Brain microvascular endothelial cell (primary cell): ENCODE data around the gene FARSB.
A peak's percentile ranks its signal among the peaks of the same experiment; 100 is the strongest.
"Not testable (repeated sequence)": the region's sequence is repeated elsewhere in the genome, so short reads cannot be mapped to it uniquely, and the experiment has no call there.

Source experiments
- DNase-seq: peaks from one replicate; pipeline ENCODE4 v3.0.0-alpha.2; 2020
- H3K27ac ChIP-seq: fragments of 250-450 bp; sonication (Bioruptor Pico); 2 replicates; pipeline ENCODE4 v1.5.1; 2020; ENCODE audit warnings: mild to moderate bottlenecking, moderate library complexity
- H3K27me3 ChIP-seq: fragments of 250-450 bp; sonication (Bioruptor Pico); replicated peaks from 2 replicates; pipeline ENCODE4 v1.5.1; 2020; ENCODE audit warnings: mild to moderate bottlenecking
- H3K36me3 ChIP-seq: fragments of 250-450 bp; sonication (Bioruptor Pico); replicated peaks from 2 replicates; pipeline ENCODE4 v1.5.1; 2020; ENCODE audit warnings: mild to moderate bottlenecking
- H3K4me3 ChIP-seq: 2 replicates; pipeline ENCODE4 v1.5.1; 2011; ENCODE audit warnings: low read depth, mild to moderate bottlenecking, control low read depth, low read length, moderate library complexity
- in situ Hi-C: cut with HindIII; loops from 2 replicates; pipeline ENCODE4 v1.10.0; 2017; ENCODE audit warnings: low sequenced_read_pairs, low pct_ligation_motif_present
- TF ChIP-seq, protein P1 (sequence below): IDR thresholded peaks from 2 replicates; pipeline ENCODE4 v1.5.1; 2011; ENCODE audit warnings: low read depth, mild to moderate bottlenecking, moderate library complexity, low read length, control low read depth, inconsistent platforms; ENCODE audit errors: missing control alignments

Gene FARSB

GRCh38 chr2:222693837-222694236 lies 37.9 kb upstream of the FARSB start:
- in situ Hi-C loops, result no loop called here
- no peak for DNase-seq
- TF ChIP-seq, protein P1, sequence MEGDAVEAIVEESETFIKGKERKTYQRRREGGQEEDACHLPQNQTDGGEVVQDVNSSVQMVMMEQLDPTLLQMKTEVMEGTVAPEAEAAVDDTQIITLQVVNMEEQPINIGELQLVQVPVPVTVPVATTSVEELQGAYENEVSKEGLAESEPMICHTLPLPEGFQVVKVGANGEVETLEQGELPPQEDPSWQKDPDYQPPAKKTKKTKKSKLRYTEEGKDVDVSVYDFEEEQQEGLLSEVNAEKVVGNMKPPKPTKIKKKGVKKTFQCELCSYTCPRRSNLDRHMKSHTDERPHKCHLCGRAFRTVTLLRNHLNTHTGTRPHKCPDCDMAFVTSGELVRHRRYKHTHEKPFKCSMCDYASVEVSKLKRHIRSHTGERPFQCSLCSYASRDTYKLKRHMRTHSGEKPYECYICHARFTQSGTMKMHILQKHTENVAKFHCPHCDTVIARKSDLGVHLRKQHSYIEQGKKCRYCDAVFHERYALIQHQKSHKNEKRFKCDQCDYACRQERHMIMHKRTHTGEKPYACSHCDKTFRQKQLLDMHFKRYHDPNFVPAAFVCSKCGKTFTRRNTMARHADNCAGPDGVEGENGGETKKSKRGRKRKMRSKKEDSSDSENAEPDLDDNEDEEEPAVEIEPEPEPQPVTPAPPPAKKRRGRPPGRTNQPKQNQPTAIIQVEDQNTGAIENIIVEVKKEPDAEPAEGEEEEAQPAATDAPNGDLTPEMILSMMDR, result peak; percentile 39
- no peaks in the 10 kb centered on the region for H3K27me3 ChIP-seq
- H3K4me3 ChIP-seq, result no peak overlapping the region
- H3K27ac ChIP-seq, result no peak overlapping the region
- no peaks in the 10 kb centered on the region for H3K36me3 ChIP-seq

- H3K4me3 ChIP-seq, H3K27ac ChIP-seq, DNase-seq, H3K27me3 ChIP-seq, in situ Hi-C loops, H3K36me3 ChIP-seq: not testable (repeated sequence)
Observed at GRCh38 chr2:222693413-222693812, 37.5 kb upstream of the FARSB start.

DNA sequence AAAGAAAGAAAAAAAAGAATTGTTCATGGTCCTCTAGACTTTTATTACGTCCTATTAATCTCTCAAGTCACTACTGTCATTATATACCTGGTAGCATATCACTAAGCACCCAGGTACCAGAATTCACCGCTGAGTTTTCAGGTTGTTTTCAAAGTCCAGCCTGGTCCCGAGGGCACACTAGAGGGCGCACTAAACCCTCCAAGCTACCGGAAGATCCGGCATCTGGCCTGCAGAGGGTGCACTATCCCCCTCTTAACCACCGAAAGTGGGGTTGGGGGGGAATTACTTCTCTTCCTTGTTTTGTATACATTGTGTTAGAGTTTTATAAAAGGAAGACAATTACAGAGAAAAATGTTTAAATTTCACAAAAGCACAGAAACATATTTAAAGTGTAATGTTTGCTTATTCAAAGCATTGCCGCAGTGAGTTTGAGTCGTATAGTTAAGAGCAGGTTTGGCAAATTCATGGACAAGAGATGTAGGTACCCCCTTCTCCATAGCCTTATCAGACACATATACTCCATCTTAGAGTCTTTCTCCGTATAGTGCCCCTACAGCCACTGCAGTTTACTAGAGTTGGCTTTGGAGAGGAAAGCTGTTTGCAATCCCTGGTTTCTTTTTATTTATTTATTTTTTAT lies 34.8 kb upstream of the FARSB start:
- DNase-seq, result peak; percentile 56
- Histone ChIP-seq H3K4me3 (no peak overlapping the region), H3K27me3 (no peaks in the 10 kb centered on the region), H3K36me3 (no peaks in the 10 kb centered on the region), H3K27ac (no peak overlapping the region)
- in situ Hi-C loops, result no loop called here
- TF ChIP-seq, protein P1, result peak; percentile 100

DNA sequence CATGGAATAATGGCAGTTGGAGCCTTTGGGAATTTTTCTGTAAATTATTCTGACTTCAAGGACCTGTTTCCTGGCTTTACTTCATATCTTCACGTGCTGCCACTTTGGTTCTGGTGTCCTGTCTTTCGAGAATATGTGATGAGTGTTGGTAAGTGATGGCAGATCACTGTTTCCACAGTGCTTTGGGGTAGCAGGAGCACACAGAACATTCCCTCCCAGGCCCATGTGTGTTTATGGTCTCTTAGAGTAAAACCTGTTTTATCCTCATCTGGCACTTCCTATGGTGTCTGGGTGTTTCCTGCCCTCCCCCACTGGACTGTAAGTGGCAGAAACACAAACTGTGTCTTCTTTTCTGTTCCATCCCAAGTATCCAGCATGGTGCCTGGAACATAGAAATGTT lies 33.4 kb upstream of the FARSB start:
- Histone ChIP-seq H3K27ac (no peak overlapping the region), H3K27me3 (no peaks in the 10 kb centered on the region), H3K36me3 (no peaks in the 10 kb centered on the region), H3K4me3 (no peak overlapping the region)
- no peak for DNase-seq
- TF ChIP-seq, protein P1, result no peak
- in situ Hi-C loops, result no loop called here

DNA sequence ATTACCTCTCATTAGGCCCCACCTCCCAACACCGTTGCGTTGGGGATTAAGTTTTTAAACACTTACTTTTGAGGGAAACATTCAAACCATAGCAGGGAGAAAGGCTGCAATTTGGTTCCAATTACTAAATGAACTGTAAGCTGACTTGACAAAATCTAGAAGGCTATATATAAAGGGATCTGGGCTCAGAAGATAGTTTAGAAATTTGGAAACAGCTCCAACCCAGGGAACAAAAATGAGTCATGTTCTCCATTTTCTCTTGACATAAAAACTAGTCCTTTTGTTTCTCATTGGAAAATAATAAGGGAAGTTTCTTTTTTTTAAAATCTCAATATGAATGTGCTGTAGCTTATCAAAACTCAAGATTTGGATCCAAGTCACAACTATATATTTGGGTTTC lies 33.0 kb upstream of the FARSB start:
- H3K27me3 ChIP-seq, result no peaks in the 10 kb centered on the region
- no peak overlapping the region for H3K27ac ChIP-seq
- TF ChIP-seq, protein P1, result no peak
- DNase-seq, result no peak
- H3K4me3 ChIP-seq, result no peak overlapping the region
- H3K36me3 ChIP-seq, result no peaks in the 10 kb centered on the region
- in situ Hi-C loops, result no loop called here

DNA sequence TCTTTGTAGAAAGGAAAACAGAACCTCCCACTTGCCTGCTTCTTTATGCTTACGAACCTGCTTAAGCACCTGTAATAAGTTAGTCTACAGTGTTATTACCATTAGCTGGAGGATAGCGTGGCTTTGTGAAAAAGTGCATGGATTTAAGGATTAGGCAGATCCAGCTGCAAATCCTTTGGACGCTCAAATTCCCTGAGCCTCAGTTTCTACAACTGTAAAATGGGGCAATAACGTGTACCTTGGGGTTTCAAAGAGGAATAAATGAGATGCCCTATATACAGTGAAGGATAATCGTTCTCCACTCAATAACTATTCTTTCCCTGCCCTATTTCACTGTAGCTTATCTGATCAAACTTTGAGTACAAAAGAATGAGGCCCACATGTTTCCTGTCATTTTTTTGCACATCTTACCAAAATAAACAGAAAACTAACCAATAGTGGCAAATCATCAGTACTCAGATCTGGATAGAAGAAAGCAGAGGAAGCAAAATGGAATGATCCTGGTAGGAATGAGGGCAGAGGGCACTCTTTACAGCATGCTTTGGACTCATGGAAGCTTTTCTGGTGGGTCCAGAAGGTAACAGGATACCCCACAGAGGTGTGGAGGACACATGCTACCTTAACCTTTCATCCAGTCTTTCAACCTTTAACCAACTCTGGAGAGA lies 30.3 kb upstream of the FARSB start:
- no peak overlapping the region for H3K4me3 ChIP-seq
- H3K36me3 ChIP-seq, result no peaks in the 10 kb centered on the region
- H3K27me3 ChIP-seq, result no peaks in the 10 kb centered on the region
- DNase-seq, result no peak
- TF ChIP-seq, protein P1, result no peak
- no peak overlapping the region for H3K27ac ChIP-seq
- in situ Hi-C loops, result no loop called here
